ENCODE results near the gene LYPD1. TPM values are rescaled to one million over a fixed set of nuclear protein-coding genes. Genes with fewer than 3 reads are reported as not detected.
A peak's percentile ranks its signal among the peaks of the same experiment; 100 is the strongest.
"Not testable (repeated sequence)": the region's sequence is repeated elsewhere in the genome, so short reads cannot be mapped to it uniquely, and the experiment has no call there.

The LYPD1 gene
- 4.0 TPM for polyA plus RNA-seq
- long read RNA-seq, donor 1: 0 reads
- long read RNA-seq, donor 2: 0 reads
- long read RNA-seq, donor 3: 0 reads
- long read RNA-seq, donor 4: 0 reads
- long read RNA-seq, donor 5, partial matches to known transcripts: 0 of 2 reads
- long read RNA-seq, donor 5, other reads (novel, unspliced or antisense): 0 of 2 reads
- long read RNA-seq, donor 6, transcript LYPD1-202 (3 exons, 1,891 nt): major isoform, 5 of 6 reads
- long read RNA-seq, donor 6, partial matches to known transcripts: 0 of 6 reads
- long read RNA-seq, donor 6, other reads (novel, unspliced or antisense): 0 of 6 reads
- long read RNA-seq, donor 7, partial matches to known transcripts: 0 of 2 reads
- long read RNA-seq, donor 7, other reads (novel, unspliced or antisense): 0 of 2 reads
- long read RNA-seq, donor 8: 0 reads
- long read RNA-seq, donor 9, partial matches to known transcripts: 0 of 1 reads
- long read RNA-seq, donor 9, other reads (novel, unspliced or antisense): 0 of 1 reads
- long read RNA-seq, donor 10, partial matches to known transcripts: 0 of 2 reads
- long read RNA-seq, donor 10, other reads (novel, unspliced or antisense): 0 of 2 reads
- long read RNA-seq, donor 11, partial matches to known transcripts: 11 of 11 reads
- long read RNA-seq, donor 11, other reads (novel, unspliced or antisense): 0 of 11 reads

- H3K27me3 ChIP-seq (ENCODE audit: control insufficient read depth, insufficient read depth, low read length): peaks cover 56% of the 10 kb centered on the region
- peaks cover 15% of the 10 kb centered on the region for H3K4me1 ChIP-seq (ENCODE audit: control insufficient read depth, insufficient read depth, low read length)
- H3K4me3 ChIP-seq (ENCODE audit: low read length): peak within 1 kb of the TSS; percentile 39
- no peaks in the 10 kb centered on the region for H3K36me3 ChIP-seq (ENCODE audit: control insufficient read depth, insufficient read depth, low read length)
- H3K9me3 ChIP-seq (ENCODE audit: control insufficient read depth, low read depth, low read length): peaks cover 3% of the 10 kb centered on the region
- no CpG with 5 or more reads among the region's 59 CpGs for WGBS (ENCODE audit: insufficient coverage, low lambda C conversion rate)
- H3K27ac ChIP-seq (ENCODE audit: low read length): no peak within 1 kb of the TSS
- peak in 1 of 2 donors; percentile 38 for DNase-seq
These were observed at the start of gene LYPD1 for GRCh38 chr2:132669908-132670495. TSS of gene LYPD1 (minus strand) at chr2:132670205. CDS start at chr2:132669932, 273 bp downstream.

GRCh38 chr2:132719480-132719879, 49.5 kb upstream of the LYPD1 start:
- Histone ChIP-seq H3K9me3 (ENCODE audit: control insufficient read depth, low read depth, low read length) (no peaks in the 10 kb centered on the region), H3K36me3 (ENCODE audit: control insufficient read depth, insufficient read depth, low read length) (no peaks in the 10 kb centered on the region), H3K4me3 (ENCODE audit: low read length) (no peak overlapping the region), H3K27ac (ENCODE audit: low read length) (no peak overlapping the region), H3K4me1 (ENCODE audit: control insufficient read depth, insufficient read depth, low read length) (no peaks in the 10 kb centered on the region), H3K27me3 (ENCODE audit: control insufficient read depth, insufficient read depth, low read length) (no peaks in the 10 kb centered on the region)
- WGBS (ENCODE audit: insufficient coverage, low lambda C conversion rate): no CpG with 5 or more reads among the region's 9 CpGs
- no peak for DNase-seq

- Histone ChIP-seq H3K27me3 (ENCODE audit: control insufficient read depth, insufficient read depth, low read length) (no peaks in the 10 kb centered on the region), H3K4me1 (ENCODE audit: control insufficient read depth, insufficient read depth, low read length) (no peaks in the 10 kb centered on the region), H3K36me3 (ENCODE audit: control insufficient read depth, insufficient read depth, low read length) (no peaks in the 10 kb centered on the region), H3K27ac (ENCODE audit: low read length) (no peak overlapping the region), H3K4me3 (ENCODE audit: low read length) (no peak overlapping the region), H3K9me3 (ENCODE audit: control insufficient read depth, low read depth, low read length) (no peaks in the 10 kb centered on the region)
- WGBS (ENCODE audit: insufficient coverage, low lambda C conversion rate): no CpG with 5 or more reads among the region's 2 CpGs
- no peak for DNase-seq
These were observed 46.9 kb upstream of the LYPD1 start for GRCh38 chr2:132716954-132717353.

- H3K27ac ChIP-seq (ENCODE audit: low read length): no peak overlapping the region
- no peaks in the 10 kb centered on the region for H3K9me3 ChIP-seq (ENCODE audit: control insufficient read depth, low read depth, low read length)
- DNase-seq: no peak
- WGBS (ENCODE audit: insufficient coverage, low lambda C conversion rate): 100% methylated on average over 1 of the region's 7 CpGs
- H3K27me3 ChIP-seq (ENCODE audit: control insufficient read depth, insufficient read depth, low read length): no peaks in the 10 kb centered on the region
- H3K4me1 ChIP-seq (ENCODE audit: control insufficient read depth, insufficient read depth, low read length): no peaks in the 10 kb centered on the region
- no peak overlapping the region for H3K4me3 ChIP-seq (ENCODE audit: low read length)
- no peaks in the 10 kb centered on the region for H3K36me3 ChIP-seq (ENCODE audit: control insufficient read depth, insufficient read depth, low read length)
These were observed 45.7 kb upstream of the LYPD1 start for GRCh38 chr2:132715386-132716351.

GRCh38 chr2:132703396-132703795, 33.4 kb upstream of the LYPD1 start:
- Histone ChIP-seq H3K27me3 (ENCODE audit: control insufficient read depth, insufficient read depth, low read length) (no peaks in the 10 kb centered on the region), H3K36me3 (ENCODE audit: control insufficient read depth, insufficient read depth, low read length) (no peaks in the 10 kb centered on the region), H3K27ac (ENCODE audit: low read length) (no peak overlapping the region), H3K4me3 (ENCODE audit: low read length) (no peak overlapping the region), H3K9me3 (ENCODE audit: control insufficient read depth, low read depth, low read length) (no peaks in the 10 kb centered on the region), H3K4me1 (ENCODE audit: control insufficient read depth, insufficient read depth, low read length) (no peaks in the 10 kb centered on the region)
- DNase-seq: no peak
- WGBS (ENCODE audit: insufficient coverage, low lambda C conversion rate): no CpG with 5 or more reads among the region's 4 CpGs

GRCh38 chr2:132701810-132702209, 31.8 kb upstream of the LYPD1 start:
- Histone ChIP-seq H3K27ac (ENCODE audit: low read length) (no peak overlapping the region), H3K4me1 (ENCODE audit: control insufficient read depth, insufficient read depth, low read length) (no peaks in the 10 kb centered on the region), H3K36me3 (ENCODE audit: control insufficient read depth, insufficient read depth, low read length) (no peaks in the 10 kb centered on the region), H3K4me3 (ENCODE audit: low read length) (no peak overlapping the region), H3K27me3 (ENCODE audit: control insufficient read depth, insufficient read depth, low read length) (no peaks in the 10 kb centered on the region), H3K9me3 (ENCODE audit: control insufficient read depth, low read depth, low read length) (no peaks in the 10 kb centered on the region)
- 100% methylated on average over 1 of the region's 2 CpGs for WGBS (ENCODE audit: insufficient coverage, low lambda C conversion rate)
- DNase-seq: no peak

GRCh38 chr2:132699802-132700201, 29.8 kb upstream of the LYPD1 start:
- not testable (repeated sequence) for H3K4me3 ChIP-seq (ENCODE audit: low read length); H3K9me3 ChIP-seq (ENCODE audit: control insufficient read depth, low read depth, low read length); H3K27me3 ChIP-seq (ENCODE audit: control insufficient read depth, insufficient read depth, low read length); H3K27ac ChIP-seq (ENCODE audit: low read length); H3K4me1 ChIP-seq (ENCODE audit: control insufficient read depth, insufficient read depth, low read length); DNase-seq; H3K36me3 ChIP-seq (ENCODE audit: control insufficient read depth, insufficient read depth, low read length)
- WGBS (ENCODE audit: insufficient coverage, low lambda C conversion rate): no CpG with 5 or more reads among the region's 2 CpGs

- WGBS (ENCODE audit: insufficient coverage, low lambda C conversion rate): no CpG with 5 or more reads among the region's 3 CpGs
- H3K36me3 ChIP-seq (ENCODE audit: control insufficient read depth, insufficient read depth, low read length); H3K27ac ChIP-seq (ENCODE audit: low read length); H3K4me3 ChIP-seq (ENCODE audit: low read length); H3K27me3 ChIP-seq (ENCODE audit: control insufficient read depth, insufficient read depth, low read length); H3K9me3 ChIP-seq (ENCODE audit: control insufficient read depth, low read depth, low read length); DNase-seq; H3K4me1 ChIP-seq (ENCODE audit: control insufficient read depth, insufficient read depth, low read length): not testable (repeated sequence)
These were observed 28.3 kb upstream of the LYPD1 start for GRCh38 chr2:132698347-132698746.

GRCh38 chr2:132697556-132698205, 27.7 kb upstream of the LYPD1 start:
- Histone ChIP-seq H3K27ac (ENCODE audit: low read length) (no peak overlapping the region), H3K4me3 (ENCODE audit: low read length) (no peak overlapping the region), H3K27me3 (ENCODE audit: control insufficient read depth, insufficient read depth, low read length) (no peaks in the 10 kb centered on the region), H3K4me1 (ENCODE audit: control insufficient read depth, insufficient read depth, low read length) (no peaks in the 10 kb centered on the region), H3K36me3 (ENCODE audit: control insufficient read depth, insufficient read depth, low read length) (no peaks in the 10 kb centered on the region), H3K9me3 (ENCODE audit: control insufficient read depth, low read depth, low read length) (no peaks in the 10 kb centered on the region)
- no peak for DNase-seq
- 33% methylated on average over 1 of the region's 4 CpGs for WGBS (ENCODE audit: insufficient coverage, low lambda C conversion rate)
